NCI-H2196 (cell line): Measurements from ENCODE around the gene DLGAP3.
A peak's percentile ranks its signal among the peaks of the same experiment; 100 is the strongest.

Source experiments
- DNase-seq: peaks from one replicate; lab custom pipeline; 2025; ENCODE audit not compliant: unreplicated experiment; lab: John Stamatoyannopoulos, UW

DLGAP3 gene

DNA sequence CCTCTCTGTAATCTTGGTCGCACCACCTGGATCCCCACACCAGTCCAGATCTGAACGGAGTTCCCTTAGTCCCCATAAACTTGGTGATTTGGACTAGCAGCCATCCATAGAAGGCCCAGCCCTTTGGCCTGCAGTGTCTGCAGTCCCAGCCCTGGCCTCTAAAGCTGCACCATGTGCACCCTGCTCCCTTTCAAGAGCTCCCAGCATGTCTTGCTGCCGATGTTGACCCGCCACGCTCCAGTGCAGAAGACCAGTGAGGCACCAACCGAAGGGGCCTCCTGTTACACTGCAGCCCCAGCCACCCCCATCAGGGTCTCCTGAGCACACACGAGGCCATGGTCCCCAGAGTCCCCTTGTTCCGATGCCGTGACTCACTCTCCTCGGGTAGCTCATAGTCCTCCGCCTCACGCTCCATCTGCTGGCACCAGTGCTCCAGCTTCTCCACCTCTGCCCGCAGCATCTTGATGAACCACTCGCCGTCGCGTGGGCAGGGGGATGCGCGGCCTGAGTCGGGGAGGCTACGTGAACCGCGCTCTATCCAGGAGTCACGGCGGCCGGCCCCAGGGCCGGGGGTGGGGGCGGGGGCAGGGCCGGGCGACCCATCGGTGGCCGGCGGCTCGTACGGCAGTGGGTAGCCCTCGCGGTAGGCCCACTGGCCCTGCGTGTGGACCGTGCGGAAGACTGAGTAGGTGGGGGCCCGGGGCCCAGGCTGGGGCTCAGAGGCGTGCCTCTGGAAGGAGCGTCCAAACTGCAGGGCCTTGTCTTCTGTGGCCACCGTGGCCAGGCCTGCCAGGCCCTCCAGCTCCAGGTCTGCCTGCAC is 61.0 kb downstream of the DLGAP3 start:
- no peak for DNase-seq

DNA sequence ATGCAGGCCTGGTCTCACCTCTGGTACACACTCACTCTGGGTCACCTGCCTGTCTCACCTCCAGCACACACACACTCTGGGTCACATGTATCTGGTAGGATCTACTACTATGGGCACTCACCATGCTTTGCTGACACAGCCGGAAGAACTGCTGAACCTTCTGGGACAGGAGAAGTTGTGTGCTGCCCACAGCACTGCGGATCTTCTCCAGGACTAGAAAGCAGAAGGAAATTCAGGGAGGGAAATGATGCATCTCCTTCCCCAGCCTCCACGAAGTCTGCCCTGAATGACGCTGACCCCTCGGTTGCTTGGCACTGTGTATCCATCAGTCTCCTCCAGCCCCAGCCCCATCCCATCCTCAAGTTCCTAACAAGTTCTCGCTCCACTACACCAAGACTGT is 62.0 kb downstream of the DLGAP3 start:
- no peak for DNase-seq

DNA sequence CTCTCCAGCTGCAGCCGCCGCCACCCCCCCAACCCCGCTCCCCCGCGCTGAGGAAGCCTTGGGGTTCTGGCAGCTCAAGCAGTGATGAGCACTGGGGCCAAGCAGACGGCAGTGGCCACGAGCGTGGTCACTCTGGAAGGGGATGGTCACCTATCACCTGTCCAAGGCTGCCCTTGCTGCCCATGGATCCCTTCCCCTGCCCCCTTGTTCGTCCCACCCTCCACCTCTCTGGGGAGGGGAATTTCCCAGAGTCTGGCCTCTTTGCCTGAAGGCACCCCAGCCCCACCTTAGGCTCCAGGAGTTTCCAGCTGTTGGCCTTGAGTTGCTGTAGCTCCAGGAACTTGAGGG is 62.7 kb downstream of the DLGAP3 start:
- DNase-seq = no peak

DNA sequence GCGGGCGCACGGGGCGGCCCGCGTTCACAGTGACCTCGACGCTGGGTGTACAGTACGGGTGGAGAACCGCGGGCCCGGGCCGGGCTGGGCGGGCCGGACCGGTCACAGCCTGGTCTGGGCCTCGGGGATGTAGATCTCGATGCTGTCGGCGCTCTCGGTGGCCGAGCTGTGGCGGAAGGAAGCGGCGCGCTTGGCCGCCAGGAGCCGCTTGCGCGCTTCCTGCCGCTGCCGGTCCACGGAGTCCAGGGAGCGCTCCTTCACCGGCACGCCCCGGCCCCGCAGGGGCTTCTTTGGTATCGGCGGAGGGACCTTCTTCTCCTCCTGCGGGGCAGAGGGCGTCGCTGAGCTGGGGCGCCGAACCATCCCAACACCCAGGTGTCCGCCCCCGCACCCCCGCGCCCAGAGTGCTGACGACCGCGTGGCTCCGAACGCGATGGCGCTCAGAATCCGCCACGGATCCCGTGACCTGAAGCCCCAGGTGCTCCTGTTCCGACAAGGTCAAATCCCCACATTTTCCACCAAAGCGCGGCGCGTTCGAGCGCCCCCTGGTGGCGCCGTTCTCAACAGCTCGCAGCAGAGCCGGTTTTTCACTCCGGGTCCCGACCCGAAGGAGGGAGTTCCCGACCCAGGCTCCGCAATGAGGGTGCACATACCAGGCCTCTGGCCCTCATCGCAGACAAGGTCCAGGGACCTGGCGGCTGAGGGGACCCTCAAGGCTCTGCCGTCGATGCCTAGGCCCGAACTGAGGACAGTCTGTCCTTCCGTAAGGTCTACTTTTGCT is 63.3 kb downstream of the DLGAP3 start:
- DNase-seq = peak; percentile 87

DNA sequence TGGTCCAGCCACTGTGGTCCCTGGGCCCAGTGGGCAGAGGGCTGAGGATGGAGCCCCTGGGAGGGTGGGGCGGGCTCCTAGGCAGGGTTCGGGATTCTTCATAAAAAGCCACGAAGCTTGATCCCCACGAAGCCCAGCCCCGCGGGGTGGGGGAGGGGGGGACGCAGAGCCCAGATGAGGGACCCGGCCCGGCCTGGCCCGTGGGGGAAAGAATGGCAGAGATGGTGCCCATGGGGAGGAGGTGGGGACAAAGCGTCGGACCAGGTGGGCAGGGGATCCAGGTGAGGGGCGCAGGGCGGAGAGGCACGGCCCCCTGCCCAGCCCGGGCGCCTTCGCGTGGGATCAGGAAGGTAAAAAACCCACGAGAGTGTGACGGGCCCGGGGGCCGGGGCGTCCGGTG is 63.9 kb downstream of the DLGAP3 start:
- DNase-seq = no peak

DNA sequence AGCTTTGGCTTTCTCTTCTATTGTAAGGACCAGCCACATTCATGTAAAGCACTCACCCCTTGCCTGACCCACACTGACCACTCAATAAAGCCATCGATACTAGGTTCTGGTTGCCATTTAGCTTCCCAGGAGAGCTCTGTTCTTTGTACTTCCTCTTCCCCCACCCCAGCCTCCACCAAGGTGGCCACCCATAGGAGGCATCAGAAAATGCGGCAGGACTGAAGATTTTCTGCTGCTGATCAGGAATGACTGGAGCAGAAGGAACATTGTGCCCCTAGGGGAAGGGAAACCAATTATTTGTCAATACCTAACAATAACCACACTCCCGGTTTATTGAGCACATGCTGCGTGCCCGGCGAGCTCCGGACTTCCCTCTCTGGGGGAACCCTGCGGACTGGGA is 64.7 kb downstream of the DLGAP3 start:
- no peak for DNase-seq

DNA sequence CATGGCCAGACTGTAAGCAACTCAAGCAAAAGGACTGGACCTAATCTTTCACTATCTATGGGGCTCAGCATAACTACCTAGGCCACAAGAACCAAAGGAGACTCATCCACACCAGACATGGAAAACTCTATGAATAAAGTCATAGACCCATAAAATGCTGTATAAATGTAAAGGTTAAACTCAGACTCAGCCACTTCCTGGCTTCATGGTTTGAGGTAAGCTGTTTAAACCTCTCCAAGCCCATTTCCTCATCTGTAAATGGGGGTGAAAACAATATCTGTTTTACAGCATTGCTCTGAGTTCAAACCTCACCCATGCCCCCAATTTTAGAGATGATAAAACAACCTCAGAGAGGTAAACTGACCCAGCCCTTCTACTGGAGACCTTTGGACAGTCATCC is 65.9 kb downstream of the DLGAP3 start:
- DNase-seq = no peak

DNA sequence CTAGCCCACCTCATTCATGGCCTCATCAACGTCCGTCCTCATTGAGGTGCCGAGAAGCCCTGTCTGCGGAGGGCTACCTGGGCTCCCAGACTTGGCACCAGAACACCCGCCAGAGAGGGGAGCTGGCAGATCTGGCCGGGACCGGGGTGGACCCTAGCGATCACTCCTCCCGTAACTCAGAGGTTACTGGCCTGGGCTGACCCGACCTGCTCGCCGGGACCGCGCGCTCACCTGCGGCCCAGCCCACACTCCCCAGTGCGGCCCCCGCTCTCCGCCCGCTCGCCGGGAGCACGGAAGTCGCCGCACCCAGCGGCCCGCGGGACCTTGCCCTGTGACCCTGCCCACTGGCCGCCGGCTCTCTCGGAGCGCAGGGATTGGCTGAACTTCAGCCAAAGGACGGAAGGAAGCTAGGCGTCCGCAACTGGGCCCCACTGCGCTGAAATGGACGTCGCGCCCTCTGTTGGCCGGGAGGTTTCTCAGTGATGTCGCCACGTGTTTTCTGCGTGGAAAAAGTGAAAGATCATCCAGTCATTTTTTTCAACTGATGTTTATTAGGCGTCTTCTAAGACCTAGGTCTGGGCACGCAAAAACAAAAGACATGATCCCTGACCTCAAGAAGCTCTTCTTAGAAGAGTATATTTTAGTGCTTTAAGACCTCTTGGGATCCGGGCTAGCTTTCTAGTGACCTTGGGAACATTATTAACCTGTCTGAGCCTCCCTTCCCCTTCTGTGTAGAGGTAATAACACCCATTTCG is 69.8 kb downstream of the DLGAP3 start, which contains the start of gene SMIM12:
Gene SMIM12, minus strand, starts transcription at position 304 of the 755 bp plus-strand sequence. CDS start 3,772 bp downstream, outside the sequence.
- peak; percentile 93 for DNase-seq

DNA sequence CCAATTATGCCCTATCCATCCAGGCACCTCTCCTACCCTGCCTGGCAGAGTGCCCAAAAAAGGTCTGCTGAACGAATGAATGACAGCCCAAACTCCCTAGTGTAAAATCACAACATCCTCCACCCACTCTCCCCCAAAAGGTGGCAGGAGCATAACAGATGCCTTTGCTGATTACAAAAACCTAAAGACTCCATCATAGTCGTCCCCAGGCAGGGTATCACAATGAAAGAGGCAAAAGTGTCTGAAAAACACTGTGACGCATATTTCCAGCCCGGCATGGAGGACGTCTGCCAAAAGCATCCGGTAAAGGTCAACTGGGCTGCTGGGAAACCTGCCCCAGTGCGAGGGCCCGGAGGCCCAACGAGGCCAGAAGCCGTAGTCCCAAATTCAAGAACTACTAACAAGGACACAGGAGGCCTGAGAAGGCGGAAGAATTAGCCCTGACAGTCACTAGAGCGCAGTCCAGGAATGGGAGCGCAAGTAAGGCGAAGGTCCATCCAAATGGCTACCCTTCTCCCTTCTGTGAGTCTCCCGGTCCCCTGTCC is 70.5 kb downstream of the DLGAP3 start:
- no peak for DNase-seq

DNA sequence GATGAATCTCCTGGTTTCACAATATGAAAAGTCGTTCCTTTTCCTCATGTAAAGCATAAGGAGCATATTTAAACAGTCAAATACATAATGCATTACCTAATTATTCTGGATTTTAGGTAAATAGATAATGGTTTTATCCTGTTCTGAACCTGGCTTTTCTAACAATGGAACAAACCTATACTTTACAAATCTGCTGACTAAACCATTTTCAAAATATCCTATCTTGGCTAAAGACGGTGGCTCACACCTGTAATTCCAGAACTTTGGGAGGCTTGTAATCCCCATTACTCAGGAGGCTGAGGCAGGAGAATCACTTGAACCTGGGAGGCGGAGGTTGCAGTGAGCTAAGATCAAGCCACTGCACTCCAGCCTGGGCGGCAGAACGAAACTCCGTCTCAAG is 72.8 kb downstream of the DLGAP3 start:
- DNase-seq = no peak

DNA sequence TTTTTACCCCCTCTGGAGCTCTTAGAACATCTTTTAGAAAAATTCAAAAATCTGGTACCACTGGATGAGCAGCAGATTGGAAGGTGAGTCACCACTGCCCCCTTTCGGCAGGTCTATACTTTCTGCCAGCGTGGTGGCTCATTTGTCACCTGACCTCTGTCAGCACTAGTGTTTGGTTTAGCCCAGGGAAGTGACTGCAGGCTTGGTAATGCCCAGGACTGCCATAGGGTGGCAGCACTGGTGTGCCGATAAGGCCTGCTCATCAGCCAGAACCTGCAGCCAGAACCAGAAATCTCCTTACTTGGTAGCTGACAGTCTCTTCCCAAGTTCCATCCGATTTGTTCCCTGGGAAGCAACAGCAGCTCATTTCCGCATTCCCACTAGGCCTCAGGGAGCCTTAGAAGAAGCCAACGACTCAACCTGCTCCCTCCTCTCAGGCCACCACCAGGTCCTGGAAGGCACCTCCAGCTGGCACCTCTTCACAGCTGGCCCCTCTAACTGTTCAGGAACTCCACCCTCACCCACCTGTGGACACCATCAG is 76.7 kb downstream of the DLGAP3 start:
- peak; percentile 93 for DNase-seq

DNA sequence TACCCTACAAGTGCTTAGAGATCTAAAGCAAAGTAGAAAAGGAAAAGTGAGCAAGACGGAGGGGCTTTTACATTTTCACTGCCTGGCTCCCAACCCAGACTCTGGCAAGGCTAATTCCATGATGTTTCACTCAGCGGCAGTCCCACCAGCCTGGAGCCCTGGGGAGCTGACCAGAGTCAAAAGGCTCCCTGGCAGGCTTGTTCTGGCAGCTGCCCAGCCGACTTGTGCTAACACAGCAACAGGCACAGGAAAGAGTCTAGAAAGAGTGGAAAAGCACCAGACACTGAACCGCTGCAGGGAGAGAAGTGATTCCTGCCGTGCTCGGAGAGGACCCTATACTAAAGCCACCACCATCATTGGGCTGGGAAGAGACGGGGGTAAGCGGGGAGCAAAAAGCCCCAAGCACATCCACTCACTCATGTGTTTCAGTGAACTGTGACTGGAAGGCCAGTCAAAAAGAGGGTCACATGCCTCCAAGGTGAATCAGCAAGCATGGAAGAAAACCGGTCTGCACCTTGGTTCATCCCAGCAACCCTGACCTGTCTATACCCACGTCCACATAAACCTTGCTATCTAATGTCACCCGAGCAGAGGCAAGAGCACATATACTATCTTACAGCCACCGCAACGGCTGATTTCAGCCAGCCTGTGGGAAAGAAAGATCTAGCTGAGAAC is 77.9 kb downstream of the DLGAP3 start:
- DNase-seq = no peak

DNA sequence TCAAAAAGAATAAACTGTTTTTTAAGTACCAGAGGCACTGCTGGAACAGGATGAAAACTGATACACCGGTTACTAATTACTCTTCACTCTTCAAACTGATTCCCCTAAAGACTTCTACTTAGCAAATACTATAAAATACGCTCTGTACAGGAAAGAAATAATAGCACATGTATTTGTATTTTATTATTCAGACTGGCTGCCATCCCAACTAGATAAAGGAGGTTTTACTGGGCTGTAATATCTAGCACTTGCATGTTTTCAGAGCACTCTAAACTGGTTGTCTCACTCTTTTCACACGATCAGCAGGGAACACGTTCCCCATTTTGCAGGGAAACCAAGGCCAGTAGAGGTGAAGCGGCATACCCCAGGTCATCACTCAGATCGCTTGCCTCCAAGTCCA is 79.1 kb downstream of the DLGAP3 start:
- DNase-seq = peak; percentile 16

DNA sequence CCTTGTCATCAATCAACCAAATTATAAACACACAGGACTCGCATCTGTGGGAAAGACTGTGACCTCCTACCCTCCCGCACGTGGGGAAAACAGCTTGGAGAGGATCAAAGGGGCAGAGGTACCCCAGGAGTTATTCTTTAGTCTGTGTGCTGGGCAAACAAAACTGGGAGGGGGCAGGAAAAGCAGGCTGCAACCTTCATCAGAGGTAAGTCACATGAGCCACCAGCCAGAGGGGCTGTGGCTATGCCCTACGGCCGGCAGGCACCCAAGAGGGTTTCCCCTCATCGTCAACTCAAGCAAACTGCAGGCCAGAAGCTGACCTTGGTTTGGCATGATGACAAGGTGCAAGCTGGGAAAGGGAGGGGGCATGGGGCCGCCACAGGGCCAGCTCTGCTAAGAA is 82.4 kb downstream of the DLGAP3 start:
- DNase-seq = no peak

DNA sequence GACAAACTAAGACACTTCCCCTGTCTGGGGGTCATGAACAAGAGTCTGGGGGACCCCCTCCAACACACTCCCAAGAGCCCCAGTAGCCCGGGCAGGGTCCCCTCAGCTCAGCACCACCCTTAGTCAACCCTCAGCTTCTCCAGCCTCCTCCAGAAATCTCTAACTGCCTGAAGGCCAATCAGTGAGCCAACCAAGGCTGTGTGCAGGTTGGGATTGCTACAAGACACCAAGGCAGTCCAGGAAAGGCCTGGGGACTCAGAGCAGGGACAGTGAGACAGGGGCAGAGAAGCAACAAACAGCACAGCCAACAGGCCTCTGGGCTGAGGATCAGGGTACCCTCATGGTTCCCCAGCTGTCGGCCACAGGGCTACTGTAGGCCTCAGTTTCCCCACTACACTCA is 83.2 kb downstream of the DLGAP3 start:
- no peak for DNase-seq

DNA sequence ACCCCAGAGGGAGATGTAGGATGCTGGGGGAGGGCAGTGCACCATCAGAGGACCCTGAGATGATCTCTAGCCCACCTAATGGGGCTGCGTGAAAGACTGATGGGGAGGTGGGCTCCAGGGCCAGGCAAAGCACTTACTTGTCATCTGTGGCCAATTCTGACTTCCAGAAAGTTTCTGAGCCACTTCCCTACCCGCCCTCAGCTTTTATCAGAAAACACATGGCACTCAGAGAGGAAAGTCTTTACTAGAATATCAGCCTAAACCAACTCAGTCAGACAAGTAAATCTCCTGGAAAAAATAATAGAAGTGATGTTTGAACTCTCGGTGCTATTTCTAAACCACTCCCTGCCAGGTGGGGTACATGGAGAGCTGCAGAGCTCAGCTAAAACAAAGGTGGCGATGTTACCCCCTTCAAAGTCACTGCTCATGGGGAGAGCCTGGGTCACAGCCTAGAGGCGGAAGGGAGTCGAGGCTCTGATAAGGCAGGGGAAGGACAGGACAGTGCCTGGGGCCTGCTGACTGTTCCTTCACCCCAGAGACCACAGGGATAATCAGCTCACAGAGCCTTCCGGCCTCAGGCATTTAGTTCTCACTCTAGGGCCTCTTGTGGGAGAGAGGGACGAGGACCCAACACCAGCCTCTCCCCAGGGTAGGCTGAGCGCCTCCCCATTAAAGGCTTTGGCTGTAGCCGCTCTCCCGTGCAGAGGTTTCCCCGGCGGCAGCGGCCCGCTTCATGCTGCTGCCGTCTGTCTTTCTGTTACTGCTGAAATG is 84.1 kb downstream of the DLGAP3 start:
- DNase-seq = no peak

DNA sequence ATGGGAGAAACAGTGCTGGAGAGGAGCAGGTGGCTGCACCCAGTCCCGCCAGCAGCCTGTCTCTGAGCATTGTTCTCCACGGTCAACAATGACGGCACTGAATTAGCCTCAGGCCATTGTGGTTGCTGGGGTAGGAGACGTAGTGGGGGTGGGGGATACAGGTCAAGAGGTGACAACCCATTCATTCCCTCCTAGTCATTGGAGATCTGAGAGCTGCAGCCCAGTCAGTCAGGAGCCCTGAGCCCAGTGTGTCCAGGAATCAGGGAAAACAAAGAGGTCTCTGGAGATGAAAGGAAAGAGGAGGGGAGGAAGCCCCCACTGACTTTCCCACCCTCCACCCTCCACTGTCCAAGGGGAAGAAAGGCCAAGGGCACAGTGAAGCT is 85.2 kb downstream of the DLGAP3 start:
- peak; percentile 17 for DNase-seq

DNA sequence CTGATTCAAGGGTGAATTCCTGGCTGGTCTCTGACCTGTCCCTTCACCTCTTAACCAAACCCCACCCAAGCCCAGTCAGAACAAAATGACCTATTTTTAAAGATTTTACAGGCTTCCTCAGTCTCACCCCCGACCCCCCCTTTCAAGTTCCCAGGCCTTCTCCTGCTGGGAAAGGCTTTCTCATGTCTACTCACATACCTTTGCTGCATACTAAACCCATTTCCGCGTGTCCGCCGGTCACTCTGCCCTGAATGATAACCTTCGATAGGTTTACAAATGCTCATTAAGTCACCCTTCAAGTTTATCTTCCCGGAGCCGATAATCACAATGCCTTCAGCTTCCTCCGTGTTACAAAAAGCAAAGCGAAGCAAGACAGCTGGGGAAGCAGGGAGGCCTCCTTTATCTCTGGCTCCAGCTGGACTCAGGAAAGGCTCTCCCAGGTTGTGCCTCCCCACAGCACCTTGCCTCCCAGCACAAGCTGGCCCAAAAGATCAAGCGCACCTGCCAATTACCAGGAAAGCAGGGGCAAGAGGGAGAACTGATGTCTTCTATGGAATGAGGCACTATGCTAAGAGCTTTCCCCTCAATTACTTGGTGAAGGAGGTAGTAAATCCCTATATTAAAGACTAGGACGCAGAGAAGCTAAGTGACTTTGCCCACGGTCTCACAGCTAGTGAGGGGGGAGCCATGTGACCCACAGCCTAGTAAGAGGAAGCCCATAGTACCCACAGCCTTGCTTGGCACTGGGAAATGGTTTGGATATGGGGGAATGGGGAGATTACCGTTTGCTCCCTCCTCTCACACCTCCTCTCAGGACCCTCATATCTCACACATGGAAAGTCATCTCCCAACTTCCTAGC is 85.8 kb downstream of the DLGAP3 start:
- DNase-seq = no peak

DNA sequence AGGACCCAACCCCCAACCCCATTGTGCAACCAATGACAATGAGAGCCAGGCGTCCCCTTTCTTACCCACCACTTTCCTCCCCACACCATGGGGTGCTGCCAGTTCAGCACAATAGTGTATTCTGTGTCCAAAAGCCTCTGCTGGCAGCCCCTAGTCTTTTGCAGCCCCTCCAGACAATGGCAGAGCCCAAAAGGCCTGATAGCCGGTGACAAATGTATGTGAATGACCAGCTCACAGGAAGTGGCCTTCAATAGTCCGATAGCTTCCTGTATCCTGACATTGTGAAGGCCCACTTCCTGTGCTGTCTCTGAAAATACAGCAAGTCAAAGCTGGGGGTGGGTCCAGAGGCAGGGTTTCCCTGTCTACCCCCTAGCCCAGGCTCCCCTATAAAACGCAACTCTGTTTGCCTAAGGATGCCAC is 86.5 kb downstream of the DLGAP3 start:
- DNase-seq = no peak
